ENCODE measurements around the gene MARCHF11.

DNA sequence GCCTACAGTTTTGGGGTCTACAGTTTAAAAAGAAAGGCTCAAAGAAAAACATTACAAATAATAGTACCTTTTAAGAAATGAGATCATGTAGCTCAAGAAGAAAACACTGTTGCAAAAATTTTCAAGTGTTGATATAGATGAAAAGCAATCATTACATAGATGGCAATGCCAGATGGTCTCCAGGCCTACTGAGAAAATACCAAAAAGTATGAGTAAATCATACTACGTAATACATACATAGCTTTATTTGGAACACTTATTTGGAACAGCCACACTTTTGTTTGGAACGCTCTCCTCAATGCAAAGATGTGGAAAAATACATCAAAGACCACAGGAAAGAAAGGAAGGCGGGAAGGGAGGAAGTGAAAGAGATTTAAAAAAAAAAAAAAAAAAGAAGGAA, 44.1 kb downstream of the MARCHF11 start:
- TF ChIP-seq EZH2 (IDR thresholded peaks at IDR 0.05) = no peak
- TF ChIP-seq, protein P1, sequence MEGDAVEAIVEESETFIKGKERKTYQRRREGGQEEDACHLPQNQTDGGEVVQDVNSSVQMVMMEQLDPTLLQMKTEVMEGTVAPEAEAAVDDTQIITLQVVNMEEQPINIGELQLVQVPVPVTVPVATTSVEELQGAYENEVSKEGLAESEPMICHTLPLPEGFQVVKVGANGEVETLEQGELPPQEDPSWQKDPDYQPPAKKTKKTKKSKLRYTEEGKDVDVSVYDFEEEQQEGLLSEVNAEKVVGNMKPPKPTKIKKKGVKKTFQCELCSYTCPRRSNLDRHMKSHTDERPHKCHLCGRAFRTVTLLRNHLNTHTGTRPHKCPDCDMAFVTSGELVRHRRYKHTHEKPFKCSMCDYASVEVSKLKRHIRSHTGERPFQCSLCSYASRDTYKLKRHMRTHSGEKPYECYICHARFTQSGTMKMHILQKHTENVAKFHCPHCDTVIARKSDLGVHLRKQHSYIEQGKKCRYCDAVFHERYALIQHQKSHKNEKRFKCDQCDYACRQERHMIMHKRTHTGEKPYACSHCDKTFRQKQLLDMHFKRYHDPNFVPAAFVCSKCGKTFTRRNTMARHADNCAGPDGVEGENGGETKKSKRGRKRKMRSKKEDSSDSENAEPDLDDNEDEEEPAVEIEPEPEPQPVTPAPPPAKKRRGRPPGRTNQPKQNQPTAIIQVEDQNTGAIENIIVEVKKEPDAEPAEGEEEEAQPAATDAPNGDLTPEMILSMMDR (IDR thresholded peaks at IDR 0.05) = no peak

All from neural progenitor cell (in vitro differentiated cells).